ENCODE measurements around the gene SPOCK2.

Gene SPOCK2

DNA sequence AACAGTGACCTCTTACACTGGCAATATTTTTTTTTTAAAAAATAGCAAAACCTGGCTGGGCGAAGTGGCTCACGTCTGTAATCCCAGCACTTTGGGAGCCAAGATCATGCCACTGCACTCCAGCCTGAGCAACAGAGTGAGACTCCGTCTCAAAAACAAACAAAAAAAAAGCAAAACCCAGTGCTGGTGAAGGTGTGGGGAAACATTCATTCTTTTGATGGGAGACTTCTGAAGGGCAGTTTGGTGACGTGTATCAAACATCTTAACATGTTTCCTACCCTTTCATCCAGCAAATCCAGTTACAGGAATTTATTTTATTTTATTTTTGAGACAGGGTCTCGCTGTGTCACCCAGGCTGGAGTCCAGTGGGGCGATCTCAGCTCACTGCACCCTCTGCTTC, 66.1 kb downstream of the SPOCK2 start:
- no peak for DNase-seq
- in situ Hi-C loops (cut with MboI; ENCODE audit: low pct_unique_long_range_greater_than_20kb, low sequenced_read_pairs), result no loop called here

DNA sequence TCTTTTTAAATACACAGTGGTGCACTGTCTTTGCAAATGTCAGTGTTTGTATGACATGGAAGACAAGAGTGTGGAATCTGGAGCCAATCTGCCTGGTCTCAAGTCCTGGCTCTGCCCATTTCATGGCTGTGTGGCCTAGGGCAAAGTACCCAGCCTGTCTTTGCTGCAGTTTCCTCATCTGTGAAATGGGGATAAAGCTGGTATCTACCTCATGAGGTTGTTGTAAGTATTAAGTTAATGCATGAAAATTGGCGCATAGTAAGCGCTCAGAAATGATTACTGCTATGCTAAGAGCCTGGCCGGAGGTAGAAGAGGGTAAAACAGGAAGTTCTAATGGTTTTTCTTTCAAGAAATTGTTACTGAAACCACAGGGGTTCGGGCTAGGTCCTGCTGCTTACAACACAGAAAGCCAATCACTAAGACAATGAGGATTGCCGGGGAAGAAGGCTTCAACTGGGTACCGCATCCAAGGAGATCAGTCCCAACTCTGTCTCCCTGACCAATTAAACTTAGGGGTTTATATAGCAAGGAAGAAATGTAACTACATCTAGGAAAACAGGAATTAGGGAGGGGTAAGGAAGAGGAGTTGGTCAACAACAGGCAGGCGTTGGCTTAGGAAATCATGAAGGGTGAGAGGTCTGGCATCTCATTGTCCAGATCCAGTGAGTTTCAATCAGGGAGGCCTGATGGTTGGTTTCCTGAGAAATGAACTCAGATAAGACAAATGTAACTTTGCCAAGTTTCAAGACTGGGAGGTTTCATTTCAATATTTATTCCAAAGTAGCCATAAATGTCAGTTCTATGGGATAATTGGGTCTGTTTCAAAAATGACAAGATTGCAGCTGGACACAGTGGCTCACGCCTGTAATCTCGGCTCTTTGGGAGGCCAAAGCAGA, 67.2 kb downstream of the SPOCK2 start:
- in situ Hi-C loops (cut with MboI; ENCODE audit: low pct_unique_long_range_greater_than_20kb, low sequenced_read_pairs), result no loop called here

GRCh38 chr10:72019085-72019876, 69.1 kb downstream of the SPOCK2 start:
- in situ Hi-C loops (cut with MboI; ENCODE audit: low pct_unique_long_range_greater_than_20kb, low sequenced_read_pairs), result no loop called here
- no peak for DNase-seq

More for the DNA sequence above, 67.2 kb downstream of the SPOCK2 start:
- DNase-seq, result peak; percentile 48

DNA sequence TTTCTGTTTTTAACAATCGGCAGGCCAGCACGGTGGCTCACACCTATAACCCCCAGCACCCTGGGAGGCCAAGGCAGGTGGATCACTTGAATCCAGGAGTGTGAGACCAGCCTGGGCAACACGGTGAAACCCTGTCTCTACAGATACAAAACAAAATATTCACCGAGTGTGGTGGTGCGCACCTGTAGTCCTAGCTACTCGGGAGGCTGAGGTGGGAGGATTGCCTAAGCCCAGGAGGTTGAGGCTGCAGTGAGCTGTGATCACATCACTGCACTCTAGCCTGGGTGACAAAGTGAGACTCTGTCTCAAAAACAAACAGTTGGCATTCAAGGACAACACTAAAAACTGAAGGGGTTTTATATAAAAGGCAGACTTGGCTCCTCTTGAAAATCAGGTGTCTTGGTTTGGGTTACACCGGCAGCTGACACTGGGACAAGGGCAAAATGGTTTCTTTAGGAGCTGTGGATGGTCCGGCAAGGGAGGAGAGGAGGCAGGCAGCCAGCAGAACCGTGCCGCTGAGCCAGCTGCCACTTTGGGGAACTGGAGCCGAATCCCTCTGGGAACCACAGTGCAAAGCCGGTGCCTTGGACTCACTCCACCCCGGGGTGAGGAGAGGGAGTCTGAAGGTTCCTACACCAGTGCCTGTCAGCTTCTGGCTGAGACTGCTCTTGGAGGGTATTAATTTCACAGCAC, 71.6 kb downstream of the SPOCK2 start:
- in situ Hi-C loops (cut with MboI; ENCODE audit: low pct_unique_long_range_greater_than_20kb, low sequenced_read_pairs), result no loop called here
- DNase-seq, result no peak

DNA sequence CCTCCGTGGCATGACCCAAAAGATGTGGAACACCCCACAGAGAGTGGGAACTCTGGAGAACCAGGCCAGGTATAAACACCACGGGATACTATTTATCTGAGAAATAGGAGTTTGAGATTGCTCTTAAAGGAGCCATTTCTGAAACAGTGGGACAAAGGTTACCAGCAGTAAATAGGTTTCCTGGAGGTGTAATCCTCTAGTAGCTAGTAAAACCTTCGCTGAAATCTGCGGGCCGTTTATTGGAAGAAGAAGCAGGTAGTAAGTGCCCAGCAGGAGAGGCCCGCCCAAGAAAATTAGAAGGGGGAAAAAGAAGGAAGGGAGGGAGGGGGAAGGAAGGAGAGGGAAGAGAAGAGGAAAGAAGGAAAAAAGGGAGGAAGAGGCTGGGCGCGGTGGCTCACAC, 72.5 kb downstream of the SPOCK2 start:
- in situ Hi-C loops (cut with MboI; ENCODE audit: low pct_unique_long_range_greater_than_20kb, low sequenced_read_pairs), result no loop called here

GRCh38 chr10:72014785-72015480, 73.4 kb downstream of the SPOCK2 start:
- DNase-seq, result no peak
- in situ Hi-C loops (cut with MboI; ENCODE audit: low pct_unique_long_range_greater_than_20kb, low sequenced_read_pairs), result no loop called here

More for the DNA sequence above, 72.5 kb downstream of the SPOCK2 start:
- DNase-seq, result no peak

- DNase-seq, result no peak
- in situ Hi-C loops (cut with MboI; ENCODE audit: low pct_unique_long_range_greater_than_20kb, low sequenced_read_pairs), result no loop called here
Measured at GRCh38 chr10:72014197-72014596, 74.2 kb downstream of the SPOCK2 start.

DNA sequence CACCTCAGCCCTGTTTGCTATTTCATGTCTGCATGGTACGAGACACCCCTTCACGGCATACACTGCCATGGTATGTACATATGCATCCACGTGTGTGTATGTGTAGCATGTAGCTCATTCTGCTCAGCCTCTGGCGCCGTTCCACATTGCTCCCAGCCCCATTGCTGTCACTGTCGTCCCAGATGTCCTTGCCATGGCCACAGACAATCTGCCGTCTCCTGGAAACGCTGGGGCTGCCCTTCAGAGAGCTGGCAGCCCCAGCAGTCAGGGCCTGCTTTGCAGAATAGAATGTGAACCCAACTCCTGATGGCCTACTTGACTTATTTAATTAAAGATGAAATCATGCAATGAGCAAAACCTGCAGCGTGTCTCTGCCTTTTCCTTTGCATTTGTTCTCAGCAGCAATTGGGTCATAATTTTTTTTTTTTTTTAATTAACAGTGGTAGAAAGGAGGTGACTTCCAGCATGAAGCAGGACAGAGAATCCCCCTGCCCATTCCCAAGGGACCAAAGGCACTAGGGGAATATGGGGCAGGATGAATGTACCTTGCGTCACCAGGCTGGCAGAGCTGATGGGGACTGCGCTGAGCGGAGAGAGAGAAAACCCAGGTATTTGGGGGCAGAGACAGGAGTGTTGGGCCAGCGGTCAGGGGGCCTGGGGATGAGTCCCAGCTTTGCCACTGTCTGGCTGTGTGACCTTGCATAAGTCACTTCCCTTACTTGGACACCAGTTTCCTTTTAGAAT, 75.0 kb downstream of the SPOCK2 start:
- no peak for DNase-seq
- in situ Hi-C loops (cut with MboI; ENCODE audit: low pct_unique_long_range_greater_than_20kb, low sequenced_read_pairs), result no loop called here

- DNase-seq, result no peak
- in situ Hi-C loops (cut with MboI; ENCODE audit: low pct_unique_long_range_greater_than_20kb, low sequenced_read_pairs), result no loop called here
Measured at GRCh38 chr10:72012796-72013195, 75.6 kb downstream of the SPOCK2 start.

GRCh38 chr10:72011976-72012512, 76.3 kb downstream of the SPOCK2 start:
- in situ Hi-C loops (cut with MboI; ENCODE audit: low pct_unique_long_range_greater_than_20kb, low sequenced_read_pairs), result no loop called here

GRCh38 chr10:72011468-72011867, 76.9 kb downstream of the SPOCK2 start:
- in situ Hi-C loops (cut with MboI; ENCODE audit: low pct_unique_long_range_greater_than_20kb, low sequenced_read_pairs), result no loop called here
- DNase-seq, result no peak

More at GRCh38 chr10:72011976-72012512, 76.3 kb downstream of the SPOCK2 start:
- DNase-seq, result no peak

DNA sequence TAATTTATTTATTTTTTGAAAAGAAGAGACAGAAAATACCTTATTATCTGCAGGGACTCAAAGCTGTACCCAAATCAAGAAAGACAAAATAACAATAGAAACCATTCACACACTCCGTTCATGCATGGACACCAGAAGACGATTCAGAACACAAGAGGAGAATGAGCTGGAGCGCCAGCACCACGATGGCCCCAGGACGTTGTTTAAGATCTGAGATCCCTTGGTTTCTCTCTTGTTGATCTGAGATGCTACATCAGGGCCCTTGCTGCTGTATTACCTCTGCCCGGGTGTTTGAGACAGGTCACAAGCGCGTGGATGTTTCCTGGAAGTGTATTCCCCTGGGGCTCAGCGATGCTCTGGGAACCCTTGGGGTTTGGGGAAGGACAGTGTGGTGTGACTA, 77.3 kb downstream of the SPOCK2 start:
- in situ Hi-C loops (cut with MboI; ENCODE audit: low pct_unique_long_range_greater_than_20kb, low sequenced_read_pairs), result no loop called here

DNA sequence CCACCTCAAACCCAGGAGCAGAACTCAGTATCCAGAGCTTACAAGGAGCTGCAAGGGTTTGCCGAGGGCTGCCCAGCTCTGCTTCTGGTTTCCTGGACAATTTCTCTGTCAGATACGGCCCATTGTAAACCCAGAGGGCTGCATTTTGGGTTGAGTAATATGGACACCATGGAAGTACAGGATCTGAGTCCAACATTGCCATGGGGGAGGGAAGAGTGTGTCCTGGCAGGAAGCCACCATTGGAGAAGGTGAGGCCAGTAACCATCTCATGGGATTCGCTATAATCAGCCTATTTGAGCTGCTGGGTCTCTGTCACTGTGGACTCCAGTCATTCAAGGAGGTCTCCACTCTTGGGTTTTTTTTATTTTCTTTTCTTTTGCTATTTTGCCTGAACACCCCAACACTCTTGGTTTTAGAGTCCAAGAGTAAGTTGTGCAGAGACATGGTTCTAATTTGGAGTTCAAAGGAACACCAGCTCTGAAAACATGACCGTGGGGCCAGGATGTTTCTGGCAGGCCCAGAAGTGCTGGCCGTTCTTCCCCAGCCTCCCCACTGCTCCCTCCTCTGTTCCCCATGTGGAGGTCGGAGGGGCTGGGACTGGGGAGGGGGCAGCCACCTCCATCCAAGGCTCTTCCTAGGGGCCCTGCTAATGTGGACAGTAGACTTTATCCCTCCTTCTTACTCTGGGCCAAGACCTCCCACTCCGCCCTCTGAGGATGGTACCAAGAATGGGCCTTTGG, 77.9 kb downstream of the SPOCK2 start:
- in situ Hi-C loops (cut with MboI; ENCODE audit: low pct_unique_long_range_greater_than_20kb, low sequenced_read_pairs), result no loop called here

More for the DNA sequence above, 77.3 kb downstream of the SPOCK2 start:
- DNase-seq, result no peak

GRCh38 chr10:72009425-72010081, 78.8 kb downstream of the SPOCK2 start:
- in situ Hi-C loops (cut with MboI; ENCODE audit: low pct_unique_long_range_greater_than_20kb, low sequenced_read_pairs), result no loop called here
- DNase-seq, result no peak

More for the DNA sequence above, 77.9 kb downstream of the SPOCK2 start:
- no peak for DNase-seq

GRCh38 chr10:72009051-72009424, 79.3 kb downstream of the SPOCK2 start:
- DNase-seq, result no peak
- in situ Hi-C loops (cut with MboI; ENCODE audit: low pct_unique_long_range_greater_than_20kb, low sequenced_read_pairs), result no loop called here
